Sigmoid colon (tissue), 4 donors: ENCODE measurements around the gene ICOS.

ENCODE experiments used
- EP300 ChIP-seq, 4 donors: sonication (generic); formaldehyde crosslinking; IDR thresholded peaks; one replicate each; pipeline ENCODE4 v1.6.1; 2017; ENCODE audit warnings: antibody characterized with exemption in 4 of 4
- POLR2A ChIP-seq, 2 donors: fragments of 450-650 bp; IDR thresholded peaks; one replicate each; pipeline ENCODE4 v1.6.1; 2016; ENCODE audit warnings: antibody characterized with exemption in 2 of 2, mild to moderate bottlenecking in 2 of 2, moderate library complexity in 2 of 2
- POLR2AphosphoS5 ChIP-seq, 4 donors: sonication (generic); formaldehyde crosslinking; IDR thresholded peaks; one replicate each; pipeline ENCODE4 v1.6.1; 2017; ENCODE audit warnings: antibody characterized with exemption in 4 of 4
- TF ChIP-seq, protein P1 (sequence below), 4 experiments: fragments of 450-650 bp in 3 of 4; fragments of 200-600 bp in 1 of 4; IDR thresholded peaks; one replicate each; pipeline ENCODE4 v1.5.1; 2016 to 2019; ENCODE audit warnings: antibody characterized with exemption in 4 of 4, mild to moderate bottlenecking in 3 of 4, moderate library complexity in 2 of 4

DNA sequence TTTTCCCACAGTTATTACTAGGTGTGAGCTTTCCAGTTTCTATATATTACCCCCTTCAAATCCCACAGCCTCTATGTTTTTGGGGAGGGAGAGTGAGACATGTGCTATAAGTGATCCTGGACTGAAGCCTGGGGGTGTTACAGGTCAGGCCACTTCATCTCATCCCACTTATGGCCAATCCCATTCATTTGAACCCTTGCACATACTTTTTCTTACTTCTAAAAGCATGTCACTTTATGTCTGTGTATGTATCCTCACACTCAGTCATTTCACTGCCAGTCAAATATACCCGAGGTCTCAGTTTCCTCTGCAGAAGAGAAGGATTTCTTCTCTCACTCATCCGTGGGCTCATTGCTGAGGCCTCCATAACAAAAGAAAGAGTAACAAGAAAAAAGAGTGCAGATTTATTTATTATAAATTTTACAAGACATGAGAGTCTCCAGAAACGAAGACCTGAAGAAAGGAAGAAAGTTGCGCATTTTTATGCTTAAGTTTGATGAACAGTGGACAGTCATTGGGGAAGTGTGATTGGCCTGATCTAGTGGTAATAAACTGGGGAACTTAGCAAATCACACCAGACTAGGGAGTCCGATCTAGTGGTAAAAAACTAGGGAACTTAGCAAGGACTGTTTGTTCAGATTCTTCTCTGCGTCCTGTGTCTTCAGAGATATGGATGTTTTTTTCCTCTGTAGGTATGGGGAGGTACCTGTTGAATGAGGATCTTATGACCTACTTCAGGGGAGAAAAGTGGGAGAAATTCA is 52.1 kb downstream of the ICOS start:
- TF ChIP-seq, protein P1, sequence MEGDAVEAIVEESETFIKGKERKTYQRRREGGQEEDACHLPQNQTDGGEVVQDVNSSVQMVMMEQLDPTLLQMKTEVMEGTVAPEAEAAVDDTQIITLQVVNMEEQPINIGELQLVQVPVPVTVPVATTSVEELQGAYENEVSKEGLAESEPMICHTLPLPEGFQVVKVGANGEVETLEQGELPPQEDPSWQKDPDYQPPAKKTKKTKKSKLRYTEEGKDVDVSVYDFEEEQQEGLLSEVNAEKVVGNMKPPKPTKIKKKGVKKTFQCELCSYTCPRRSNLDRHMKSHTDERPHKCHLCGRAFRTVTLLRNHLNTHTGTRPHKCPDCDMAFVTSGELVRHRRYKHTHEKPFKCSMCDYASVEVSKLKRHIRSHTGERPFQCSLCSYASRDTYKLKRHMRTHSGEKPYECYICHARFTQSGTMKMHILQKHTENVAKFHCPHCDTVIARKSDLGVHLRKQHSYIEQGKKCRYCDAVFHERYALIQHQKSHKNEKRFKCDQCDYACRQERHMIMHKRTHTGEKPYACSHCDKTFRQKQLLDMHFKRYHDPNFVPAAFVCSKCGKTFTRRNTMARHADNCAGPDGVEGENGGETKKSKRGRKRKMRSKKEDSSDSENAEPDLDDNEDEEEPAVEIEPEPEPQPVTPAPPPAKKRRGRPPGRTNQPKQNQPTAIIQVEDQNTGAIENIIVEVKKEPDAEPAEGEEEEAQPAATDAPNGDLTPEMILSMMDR (IDR thresholded peaks at IDR 0.05), result no peak
- no peak for TF ChIP-seq POLR2A (IDR thresholded peaks at IDR 0.05)
- no peak for TF ChIP-seq POLR2AphosphoS5 (IDR thresholded peaks at IDR 0.05)
- no peak for TF ChIP-seq EP300 (IDR thresholded peaks at IDR 0.05)
